HG03039 (cell line): ENCODE measurements around the gene SEPTIN2.
"Not testable (repeated sequence)": the region's sequence is repeated elsewhere in the genome, so short reads cannot be mapped to it uniquely, and the experiment has no call there.

Source experiments
- ATAC-seq: cut with Tn5 transposase; IDR thresholded peaks from one replicate; pipeline ENCODE4 v1.9.1; 2021; ENCODE audit warnings: mild to moderate bottlenecking, moderate library complexity; ENCODE audit not compliant: unreplicated experiment

SEPTIN2 gene

DNA sequence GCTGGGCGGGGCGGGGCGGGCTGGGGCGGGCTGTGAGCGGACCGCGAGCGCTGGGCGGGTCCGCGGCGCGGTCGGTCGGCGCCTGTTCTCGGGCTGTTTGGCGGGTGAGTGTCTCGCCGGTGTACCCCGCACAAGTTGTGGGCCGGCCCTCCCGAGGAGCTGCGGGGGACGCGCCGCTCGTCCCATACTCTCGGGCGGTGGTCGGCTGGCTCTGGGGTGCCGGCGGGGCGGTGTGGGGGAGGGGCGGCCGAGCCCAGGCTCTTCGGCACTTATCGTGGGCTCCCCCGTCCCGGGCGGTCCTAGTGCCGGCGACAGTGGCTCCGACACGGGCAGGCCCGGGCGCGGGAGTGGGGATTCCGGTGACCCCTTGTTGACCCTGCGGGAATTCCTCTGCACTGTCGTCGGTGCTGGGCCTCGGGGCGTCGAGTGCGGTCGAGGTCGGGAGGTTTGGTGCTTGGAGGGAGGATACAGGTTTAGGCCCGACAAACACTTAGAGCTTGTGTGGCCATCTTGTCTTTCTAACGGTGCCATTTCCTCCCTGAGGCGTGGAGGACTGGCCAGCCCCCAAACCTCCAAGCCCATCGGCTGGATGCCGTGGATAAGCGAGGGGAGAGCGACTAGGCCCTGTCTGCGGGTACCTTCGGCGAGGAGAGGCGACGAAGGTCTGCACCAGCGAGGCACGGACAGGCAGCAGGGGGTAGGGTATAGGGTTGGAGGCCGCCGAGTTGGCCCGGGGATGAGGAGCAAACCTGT lies at the start of gene SEPTIN2:
TSS of gene SEPTIN2 (plus strand) at position 47 of the 753 bp plus-strand sequence. CDS start 8,308 bp downstream, outside the sequence.
- peak; percentile 32 for ATAC-seq

DNA sequence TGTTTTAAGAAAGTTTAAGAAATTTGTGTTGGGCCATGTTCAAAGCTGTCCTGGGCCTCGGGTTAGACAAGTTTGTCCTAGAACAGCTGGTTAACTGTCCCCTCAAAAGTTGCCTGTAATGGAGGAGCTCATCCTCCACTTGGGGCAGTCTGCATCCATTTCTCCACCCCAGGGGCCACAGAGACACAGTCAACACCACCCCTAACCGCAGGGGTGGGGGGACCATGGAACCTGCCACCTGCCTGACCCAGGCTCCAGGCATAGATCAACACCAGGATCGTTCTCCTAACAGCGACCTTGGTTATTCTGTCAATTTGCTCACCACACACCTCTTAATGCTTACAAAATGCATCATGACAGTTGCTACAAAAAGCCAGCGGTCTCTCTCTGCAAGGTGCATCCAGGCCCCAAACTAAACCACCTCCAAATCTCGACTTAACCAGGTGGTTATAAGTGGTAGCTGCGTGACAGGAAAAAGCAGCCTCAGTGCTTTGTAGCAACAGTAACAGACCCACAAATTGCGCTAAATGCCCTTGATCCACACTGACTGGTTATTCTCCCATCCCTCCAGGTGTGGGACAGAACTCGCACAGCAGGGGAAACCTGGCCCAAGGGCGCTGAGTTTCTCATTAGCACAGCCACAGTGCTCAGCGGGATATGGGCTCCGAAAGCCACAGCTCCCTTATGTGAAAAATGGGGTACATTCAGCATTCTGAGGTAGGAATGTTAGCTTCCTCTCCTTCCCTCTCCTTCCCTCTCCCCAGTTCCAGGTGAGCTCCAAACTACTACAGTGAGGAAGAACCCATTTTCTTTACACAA lies 48.3 kb upstream of the SEPTIN2 start:
- no peak for ATAC-seq

DNA sequence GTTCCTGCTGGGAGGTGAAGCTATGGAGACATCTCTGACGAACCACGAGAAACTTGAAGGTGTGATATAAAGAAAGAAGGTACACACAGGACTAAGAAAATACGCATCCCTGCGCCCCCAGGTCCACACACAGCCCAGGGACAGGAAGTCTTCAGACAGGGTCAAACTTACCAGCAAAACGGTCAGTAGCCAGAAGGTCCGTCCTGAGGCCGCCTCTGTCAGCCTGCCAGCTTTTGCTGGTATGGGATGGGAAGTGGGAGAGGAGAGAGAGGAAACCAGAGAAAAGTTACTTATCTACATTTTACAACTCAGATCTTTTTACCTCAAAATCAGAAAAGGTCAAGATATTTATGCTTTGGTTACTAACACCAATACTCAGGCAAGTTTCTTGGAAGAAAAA lies 47.4 kb upstream of the SEPTIN2 start:
- ATAC-seq: no peak

DNA sequence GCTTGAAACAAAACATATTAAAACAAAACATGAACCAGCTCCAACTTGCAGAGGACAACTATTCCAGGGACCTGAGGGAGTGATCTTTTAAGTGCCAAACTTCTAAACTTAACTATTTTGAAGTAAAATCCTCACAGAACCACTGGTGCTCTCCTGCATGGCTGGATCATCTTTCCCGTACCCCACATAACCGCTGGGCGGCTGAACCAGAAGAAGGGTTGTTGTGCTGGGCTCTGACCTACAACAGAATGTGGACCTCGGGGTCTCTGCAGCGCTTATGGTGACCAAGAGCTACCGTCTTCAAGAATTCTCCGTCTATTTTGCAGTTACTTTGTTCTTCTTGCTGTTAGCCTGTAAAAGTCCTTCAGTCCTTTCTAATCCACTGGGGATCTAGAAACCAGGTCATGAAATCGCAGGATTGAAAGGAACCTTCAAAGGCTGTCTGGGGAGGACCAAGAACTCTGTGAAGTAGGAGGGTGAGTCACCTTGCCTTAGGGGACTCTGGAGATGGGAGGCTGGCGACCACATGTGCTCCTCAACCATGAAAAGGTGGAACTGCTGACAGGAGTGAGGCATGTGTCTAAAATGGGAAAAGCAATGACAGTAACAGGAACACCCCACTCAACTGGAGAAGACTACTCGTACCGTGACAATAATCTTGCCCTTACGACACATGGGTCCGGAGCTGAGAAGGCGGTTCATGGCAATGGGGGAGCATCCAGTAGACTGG lies 46.8 kb upstream of the SEPTIN2 start:
- no peak for ATAC-seq

- no peak for ATAC-seq
These were observed 45.8 kb upstream of the SEPTIN2 start for GRCh38 chr2:241269707-241270520.

- ATAC-seq: no peak
These were observed 45.2 kb upstream of the SEPTIN2 start for GRCh38 chr2:241270531-241270930.

DNA sequence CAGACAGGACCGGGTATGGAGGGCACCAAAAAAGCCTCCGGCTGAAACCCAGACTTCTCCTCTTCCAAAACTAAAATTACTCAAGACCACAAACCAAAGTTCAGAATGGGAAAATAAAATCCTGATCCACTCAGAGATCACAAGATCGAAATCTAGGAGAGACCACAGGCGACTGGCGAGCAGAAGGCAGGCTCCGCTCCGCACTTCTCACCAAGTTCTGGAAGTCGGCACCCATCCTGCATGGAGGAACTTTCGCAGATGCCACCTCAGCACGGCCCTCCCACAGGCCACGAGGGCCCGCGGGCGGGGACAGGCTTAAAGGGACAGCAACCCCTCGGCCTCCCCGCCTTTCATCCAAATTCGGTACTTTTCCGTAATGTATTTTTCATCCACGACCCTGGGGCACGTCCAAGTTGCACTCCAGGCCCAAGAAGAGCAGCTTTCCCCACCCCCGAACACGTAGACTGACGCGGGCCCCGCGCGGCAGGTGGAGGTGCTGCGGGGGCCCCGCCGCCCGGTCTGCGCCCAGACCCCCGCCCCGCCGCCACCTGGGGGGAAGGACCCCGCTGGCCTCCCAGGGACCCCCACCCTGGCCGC lies 43.9 kb upstream of the SEPTIN2 start:
- peak; percentile 47 for ATAC-seq

DNA sequence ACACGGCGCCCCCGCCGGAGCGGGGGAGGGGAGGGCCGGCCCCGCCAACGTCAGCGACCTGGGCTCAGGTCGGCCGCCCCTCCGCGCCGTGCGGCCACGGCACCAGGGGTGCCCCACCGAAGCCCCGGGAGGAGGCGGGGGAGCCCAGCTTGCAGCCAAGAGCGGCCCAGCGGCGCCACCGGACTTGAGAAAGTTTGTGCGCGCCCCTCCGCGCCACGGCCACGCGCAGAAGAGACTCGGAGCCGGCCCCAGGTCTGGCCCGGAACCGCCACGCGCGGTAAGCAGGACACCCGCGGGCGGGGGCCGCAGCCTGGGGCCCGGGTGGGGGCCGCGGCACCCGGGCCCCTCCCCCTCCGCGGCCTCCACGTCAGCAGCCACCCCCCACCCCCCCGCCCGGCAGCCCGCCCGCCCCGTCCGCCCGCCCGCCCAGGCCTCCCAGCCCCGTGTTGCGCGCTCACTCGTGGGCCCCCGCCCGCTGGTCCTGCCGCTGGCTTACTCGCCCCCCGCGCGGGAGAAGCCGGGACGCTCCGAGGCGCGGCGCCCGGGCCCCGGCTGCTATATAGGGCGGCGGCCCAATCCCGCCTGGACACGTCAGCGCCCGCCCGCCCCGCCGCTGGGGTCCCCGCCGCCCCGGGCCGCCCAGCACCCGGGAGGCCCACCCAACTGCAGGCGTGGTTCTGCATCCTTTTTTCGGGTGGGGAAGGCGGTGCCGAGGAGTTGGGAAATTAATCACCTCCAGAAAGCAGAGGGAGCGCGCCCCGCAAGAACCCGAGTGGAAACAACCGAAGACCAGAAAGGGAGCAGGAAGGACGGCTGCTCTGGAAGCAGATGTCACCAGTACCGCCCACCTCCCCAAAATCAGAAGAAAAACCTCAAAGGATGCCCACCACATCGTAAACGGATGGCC lies 43.2 kb upstream of the SEPTIN2 start:
- ATAC-seq: peak; percentile 49

DNA sequence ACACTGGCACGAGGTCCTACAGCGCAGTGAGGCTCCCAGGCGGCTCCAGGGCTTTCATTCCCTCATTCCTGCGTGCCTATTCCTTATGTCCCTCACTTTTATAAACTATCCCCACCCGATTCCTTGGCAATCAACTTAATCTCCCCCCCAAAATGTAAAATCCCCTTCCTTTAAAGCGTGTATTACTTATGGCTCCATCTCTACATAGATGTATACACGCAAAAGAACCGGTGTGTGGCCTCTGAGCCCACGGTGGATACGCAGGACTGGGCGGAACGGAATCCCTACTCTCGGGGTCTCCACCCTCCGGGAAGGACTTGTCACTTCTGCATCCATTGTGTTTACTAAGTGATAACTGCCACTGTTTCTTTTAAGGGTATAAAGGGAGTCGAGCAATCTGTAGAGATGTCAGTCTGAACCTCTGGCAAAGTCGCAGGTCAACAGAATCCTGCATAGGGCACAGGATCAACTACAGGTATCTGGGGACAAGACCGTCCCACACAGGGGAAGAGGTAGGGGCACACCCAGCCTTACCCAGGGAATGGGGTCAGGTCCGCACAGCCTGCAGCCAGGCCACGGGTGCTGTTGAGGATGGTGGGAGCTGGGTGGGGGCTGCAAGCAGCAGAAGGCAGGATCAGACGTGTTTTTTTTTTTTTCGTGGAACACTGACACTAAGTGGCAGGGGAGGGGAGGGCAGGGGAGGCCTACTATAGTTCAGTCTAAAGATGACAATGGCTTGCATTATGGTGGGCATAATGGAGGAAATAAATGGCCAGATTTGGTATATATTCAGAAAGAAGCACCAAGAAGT lies 42.3 kb upstream of the SEPTIN2 start:
- ATAC-seq: no peak

GRCh38 chr2:241274127-241274526 lies 41.6 kb upstream of the SEPTIN2 start:
- ATAC-seq: no peak

DNA sequence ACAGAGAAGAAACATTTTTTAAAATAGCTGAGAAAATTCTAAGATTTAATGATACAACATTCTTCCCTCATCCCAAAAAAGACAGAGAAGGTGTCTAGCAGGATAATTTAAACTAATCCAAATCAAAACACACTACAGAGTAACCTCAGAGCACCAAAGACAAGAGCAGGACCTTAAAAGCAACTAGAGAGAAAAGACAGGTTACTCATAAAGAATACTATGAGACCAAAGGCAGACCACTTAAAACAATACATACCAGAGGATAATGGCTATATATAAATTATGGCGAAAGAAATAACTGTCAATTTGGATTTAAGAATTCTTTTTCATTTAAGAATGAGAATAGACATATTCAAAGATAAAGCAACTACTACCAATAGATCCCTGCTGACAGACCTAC lies 40.2 kb upstream of the SEPTIN2 start:
- ATAC-seq: no peak

- no peak for ATAC-seq
These were observed 39.8 kb upstream of the SEPTIN2 start for GRCh38 chr2:241275910-241276309.

- not testable (repeated sequence) for ATAC-seq
These were observed 37.4 kb upstream of the SEPTIN2 start for GRCh38 chr2:241278306-241278705.

- ATAC-seq: no peak
These were observed 36.3 kb upstream of the SEPTIN2 start for GRCh38 chr2:241279413-241279812.

DNA sequence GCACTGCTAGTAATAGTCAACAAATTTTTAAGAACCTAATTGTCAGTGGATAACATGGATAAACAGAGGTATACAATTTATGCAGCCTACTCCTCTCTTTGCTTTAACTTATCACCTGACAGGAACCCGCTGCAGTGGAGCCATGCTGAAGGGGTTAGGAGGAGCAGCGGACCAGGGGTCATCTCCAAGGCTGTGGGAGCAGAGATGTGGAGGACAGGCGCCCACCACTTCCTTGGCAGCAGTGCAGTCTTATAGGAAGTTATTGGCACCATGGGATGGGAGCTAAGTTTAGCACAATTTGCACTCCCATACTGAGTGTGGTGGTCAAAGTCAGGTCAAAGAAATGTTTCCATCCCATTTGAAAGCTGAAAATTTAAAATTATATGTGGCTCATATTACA lies 35.9 kb upstream of the SEPTIN2 start:
- no peak for ATAC-seq

DNA sequence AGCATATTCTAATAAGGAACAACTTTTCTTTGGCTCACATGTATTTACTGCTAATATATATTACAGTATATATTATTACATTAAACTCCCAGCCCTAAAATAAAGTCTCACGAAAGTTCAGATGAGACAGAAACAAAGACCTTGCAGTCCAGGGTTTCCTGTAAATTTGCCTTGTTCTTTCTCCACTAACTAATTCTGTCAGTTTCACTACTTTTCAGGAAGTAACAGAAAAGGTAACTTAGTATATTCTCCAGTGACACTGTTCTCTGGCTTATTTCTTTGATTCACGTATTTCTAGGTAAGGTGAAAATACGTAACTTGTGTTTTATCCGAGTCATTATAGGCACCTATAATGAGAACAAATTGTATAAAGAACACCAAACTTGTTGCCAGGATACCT lies 35.4 kb upstream of the SEPTIN2 start:
- no peak for ATAC-seq

DNA sequence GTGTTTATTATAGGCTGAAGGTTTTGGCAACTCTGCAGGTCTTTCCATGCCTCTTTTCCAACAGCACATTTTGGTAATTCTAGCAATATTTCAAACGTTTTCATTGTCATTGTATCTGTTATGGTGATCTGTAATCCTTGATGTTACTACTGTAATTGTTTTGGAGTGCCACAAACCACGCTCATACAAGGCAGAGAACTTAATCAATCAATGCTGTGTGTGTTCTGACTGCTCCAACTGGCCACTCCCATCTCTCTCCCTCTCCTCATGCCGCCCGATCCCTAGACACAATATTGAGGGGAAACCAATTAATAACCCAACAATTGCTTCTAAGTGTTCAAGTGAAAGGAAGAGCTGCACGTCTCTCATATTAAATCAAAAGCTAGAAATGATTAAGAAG lies 33.2 kb upstream of the SEPTIN2 start:
- no peak for ATAC-seq

- no peak for ATAC-seq
These were observed 30.1 kb upstream of the SEPTIN2 start for GRCh38 chr2:241285596-241285995.
